GM21515 (cell line): ENCODE data around the gene RAC2.

Experiments
- ATAC-seq: cut with Tn5 transposase; IDR thresholded peaks from one replicate; pipeline ENCODE4 v1.9.1; 2021; ENCODE audit not compliant: unreplicated experiment

RAC2 gene

GRCh38 chr22:37192204-37192603 lies 51.9 kb downstream of the RAC2 start:
- ATAC-seq = no peak

DNA sequence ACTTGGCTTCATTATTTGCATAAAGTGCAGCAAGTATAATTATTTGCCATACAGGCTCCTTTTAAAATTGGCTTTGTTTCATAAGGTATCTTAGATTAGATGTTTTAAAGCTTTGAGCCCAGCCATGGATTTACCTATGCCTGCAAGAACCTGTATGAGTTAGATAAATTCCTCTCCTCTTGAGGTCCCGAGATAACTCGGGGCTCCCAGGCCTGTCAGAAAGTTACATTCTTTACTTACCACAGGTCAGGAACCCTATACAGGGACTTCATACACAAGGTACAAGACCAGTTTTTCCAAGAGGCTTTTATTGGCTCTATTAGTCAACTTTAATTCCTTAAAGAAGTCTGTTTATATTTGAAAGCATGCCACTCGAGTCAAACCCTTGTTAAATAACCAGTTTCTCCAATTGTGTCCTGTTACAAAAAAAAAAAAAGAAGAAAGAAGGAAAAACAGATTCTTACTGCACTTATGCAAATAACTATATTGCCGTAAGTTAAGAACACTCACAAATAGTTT lies 53.7 kb downstream of the RAC2 start:
- no peak for ATAC-seq

GRCh38 chr22:37188901-37189466 lies 55.1 kb downstream of the RAC2 start:
- no peak for ATAC-seq

- no peak for ATAC-seq
These were observed 55.9 kb downstream of the RAC2 start, which contains the start of gene C1QTNF6 for GRCh38 chr22:37187891-37188761. C1QTNF6 (minus strand) TSS chr22:37188247; CDS start chr22:37188213, 34 bp downstream.

DNA sequence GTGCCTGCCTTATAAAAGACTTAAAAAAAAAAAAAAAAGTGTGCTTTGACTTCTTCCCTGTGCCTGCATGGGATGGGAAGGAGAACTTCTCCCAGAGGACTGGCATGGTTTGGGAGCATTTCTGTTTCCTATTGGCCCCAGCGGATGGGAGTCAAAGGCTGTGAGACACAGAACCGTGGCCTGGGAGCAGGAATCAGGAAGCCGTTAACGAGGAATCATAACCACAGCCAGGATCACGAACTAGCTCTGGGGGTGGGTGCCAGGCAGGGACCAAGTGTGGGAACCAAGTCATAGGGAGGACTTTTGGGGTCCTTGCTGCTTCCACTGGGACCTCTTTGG lies 56.5 kb downstream of the RAC2 start:
- no peak for ATAC-seq

- no peak for ATAC-seq
These were observed 57.0 kb downstream of the RAC2 start for GRCh38 chr22:37186997-37187522.

DNA sequence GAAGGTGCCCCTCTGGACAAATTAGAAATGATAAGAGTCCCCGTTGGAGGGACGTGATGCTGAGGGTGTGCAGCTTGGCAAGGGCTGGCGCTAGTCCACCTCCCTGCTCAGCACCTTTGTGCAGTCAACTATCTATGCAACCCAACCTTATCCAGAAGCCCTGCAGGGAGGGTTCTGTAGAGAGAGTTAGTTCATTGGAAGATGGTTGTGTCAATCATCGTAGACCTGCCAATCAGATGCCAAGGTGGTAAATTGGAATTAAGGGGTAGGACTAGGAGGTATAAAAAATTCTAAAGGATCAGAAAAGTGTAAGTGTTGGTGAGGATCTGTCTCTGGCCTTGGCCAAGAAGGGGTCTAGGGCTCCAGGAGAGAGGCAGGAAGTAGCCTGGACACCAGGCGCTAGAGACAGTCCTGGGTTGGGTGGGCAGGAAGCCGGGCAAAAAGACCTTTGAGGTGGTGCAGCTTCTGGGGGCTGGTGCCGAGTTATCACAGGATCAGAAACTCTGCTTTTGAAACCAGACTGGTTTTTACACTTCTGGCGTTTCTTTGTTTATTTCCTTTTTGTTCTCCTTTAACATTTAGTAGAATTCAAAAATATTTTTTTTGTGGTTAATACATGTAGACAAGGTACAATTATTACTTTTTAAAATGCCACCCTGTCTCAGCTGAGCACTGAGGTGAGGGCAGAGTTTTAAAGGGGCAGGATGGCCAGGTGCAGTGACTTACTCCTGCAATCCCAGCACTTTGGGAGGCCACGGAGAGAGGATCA lies 57.7 kb downstream of the RAC2 start:
- no peak for ATAC-seq

- ATAC-seq = no peak
These were observed 58.3 kb downstream of the RAC2 start for GRCh38 chr22:37185646-37186227.

GRCh38 chr22:37184816-37185541 lies 59.1 kb downstream of the RAC2 start:
- no peak for ATAC-seq

DNA sequence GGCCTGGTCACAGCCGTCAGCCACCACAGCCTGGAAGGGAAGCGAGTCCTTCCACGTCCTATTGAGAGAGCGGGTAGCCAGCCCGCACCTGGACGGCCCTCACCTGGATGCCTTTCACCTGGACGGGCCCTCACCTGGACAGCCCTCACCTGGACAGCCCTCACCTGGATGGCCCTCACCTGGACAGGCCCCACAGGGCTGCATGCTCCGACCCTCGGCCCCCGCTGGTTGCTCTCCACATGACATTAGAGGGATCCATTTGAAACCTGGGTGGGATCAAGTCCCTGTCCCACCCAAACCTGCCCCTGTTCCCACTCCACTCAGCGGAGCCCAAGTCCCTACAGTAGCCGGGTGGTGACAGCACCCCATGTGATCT lies 59.7 kb downstream of the RAC2 start:
- no peak for ATAC-seq

DNA sequence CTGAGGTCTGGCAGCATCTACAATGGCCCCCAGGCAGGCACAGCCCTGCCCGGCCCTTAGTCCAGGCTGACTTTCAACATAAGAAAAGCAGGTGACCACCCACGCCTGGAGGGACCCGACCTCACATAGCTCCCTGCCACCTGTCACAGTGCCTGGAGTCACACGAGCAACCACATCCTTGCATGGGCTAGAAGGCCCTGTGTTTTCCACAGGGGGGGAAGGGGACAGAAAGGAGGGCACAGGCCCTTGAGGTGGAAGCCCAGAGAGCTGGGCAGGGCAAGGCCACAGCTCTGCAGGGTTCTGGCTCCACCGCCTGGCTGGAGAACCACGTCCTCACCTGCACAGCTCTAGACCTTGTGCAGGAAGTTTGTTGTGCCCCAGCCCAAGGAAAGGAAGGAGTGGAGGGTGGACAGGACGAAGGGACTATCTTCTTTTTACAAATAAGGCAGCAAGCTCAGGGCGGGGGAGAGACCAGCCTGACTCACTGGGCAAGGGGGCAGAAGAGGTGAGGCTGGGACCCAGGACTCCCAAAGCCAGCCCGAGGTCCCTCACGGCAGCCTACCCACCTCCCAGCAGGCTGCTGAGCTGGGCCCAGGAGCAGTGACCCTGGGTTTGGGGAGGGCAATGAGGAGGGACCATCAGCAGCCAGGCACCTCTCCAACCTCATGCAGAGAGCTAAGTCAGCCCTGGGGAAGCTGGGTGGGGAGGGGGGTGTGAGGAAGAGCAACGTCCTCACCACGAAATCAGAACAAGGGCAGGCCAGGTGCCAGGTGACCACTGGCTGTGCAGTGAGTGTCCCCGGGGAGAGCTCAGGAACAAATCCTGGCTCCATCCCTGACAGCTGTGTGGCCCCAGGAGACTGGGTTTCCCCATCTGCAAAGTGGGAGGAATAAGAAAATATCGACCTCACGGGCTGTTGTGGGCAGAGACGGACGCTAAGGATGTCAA lies 60.4 kb downstream of the RAC2 start:
- no peak for ATAC-seq

GRCh38 chr22:37182949-37183245 lies 61.2 kb downstream of the RAC2 start:
- no peak for ATAC-seq

DNA sequence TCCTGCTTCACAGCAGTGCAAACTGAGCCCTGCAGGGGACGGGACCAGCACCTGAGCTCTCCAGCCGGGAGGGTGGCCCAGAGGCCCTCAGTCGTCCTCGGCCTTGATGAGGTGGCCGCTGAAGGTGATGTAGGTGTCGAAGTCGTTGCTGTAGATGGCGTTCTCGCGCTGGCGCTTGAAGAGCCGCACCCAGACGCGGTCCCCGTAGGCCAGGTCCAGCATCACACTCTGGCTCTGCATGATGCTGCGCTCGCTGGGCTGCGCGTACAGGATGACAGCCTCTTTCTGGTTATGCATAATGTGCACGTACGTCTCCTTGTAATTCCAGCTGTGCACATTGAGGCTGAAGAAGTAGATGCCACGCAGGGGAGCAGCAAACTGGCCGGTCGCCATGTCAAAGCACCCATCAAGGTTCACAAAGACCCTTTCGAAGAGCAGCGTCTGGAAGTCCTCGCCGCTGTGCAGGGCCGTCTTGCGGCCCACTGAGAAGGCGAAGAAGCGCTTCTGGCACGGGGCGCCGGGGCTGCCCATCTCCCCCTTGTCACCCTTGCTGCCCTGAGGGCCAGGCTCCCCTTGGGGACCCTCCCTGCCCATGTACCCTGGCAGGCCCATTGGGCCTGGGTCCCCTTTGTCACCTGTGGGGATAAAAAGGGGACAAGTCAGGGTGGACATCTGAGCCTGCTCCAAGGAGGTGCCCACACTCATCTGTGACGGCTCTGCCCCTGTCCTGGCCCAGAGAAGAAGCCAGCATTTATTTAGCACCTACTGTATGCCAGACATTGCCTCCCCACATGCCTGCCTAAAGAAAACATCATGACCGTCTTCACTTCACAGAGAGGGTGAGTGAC lies 61.7 kb downstream of the RAC2 start:
- no peak for ATAC-seq

- no peak for ATAC-seq
These were observed 62.4 kb downstream of the RAC2 start for GRCh38 chr22:37181681-37182080.

DNA sequence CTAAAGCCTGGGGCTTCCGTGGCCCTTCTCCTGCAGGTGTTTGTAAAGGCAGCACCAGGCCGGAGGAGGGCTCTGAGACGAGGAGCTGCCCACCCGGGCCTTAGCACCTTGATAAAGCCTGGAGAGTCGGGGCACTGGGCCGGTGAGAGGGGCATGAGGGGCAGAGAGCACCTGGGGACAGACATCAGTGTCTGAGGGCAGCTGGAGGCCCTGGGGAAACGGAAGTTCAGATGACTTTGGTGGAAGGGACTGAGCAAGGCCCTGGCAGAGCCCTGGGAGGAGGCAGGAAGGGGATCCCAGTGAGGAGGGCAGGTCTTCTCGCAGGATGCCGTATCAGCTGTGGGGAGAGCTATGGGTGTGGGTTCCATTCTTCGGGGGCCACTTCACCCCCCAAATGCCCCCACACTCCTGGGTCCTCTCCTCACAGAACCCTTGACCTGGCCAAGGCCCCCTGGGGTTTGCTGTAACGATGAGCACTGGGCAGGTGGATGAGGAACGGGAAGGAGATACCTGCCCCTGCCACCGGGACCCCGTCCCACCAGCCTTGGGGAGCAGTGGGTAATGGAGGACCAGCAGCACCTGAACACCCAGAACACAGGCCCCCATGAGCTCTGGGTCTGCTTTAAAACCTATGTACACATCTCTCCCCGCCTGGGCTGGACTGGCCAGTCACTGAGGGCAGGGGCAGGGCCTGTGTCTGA lies 63.4 kb downstream of the RAC2 start:
- ATAC-seq = no peak

GRCh38 chr22:37179622-37180420 lies 64.2 kb downstream of the RAC2 start:
- ATAC-seq = no peak

DNA sequence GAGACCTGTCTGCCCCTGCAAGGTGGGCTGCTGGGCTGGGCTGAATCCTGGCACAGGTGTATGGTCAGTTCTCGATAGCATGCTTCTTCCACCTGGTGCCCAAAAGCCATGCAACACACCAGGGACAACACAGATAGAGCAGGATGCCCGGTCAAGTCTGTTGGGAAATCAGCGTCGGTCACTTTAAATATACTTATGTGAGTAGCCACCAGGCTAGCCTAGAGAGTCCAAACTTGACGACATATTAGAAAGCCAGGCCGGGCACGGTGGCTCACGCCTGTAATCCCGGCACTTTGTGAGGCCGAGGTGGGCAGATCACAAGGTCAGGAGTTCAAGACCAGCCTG lies 65.0 kb downstream of the RAC2 start:
- ATAC-seq = no peak
